ENCODE results near the gene MOSPD3. TPM values are rescaled to one million over a fixed set of nuclear protein-coding genes. Genes with fewer than 3 reads are reported as not detected.

Gene MOSPD3
- total and polyA plus RNA-seq, 10 of the 15 experiments (the other 5 are each of a cell fraction or from before 2014, with no cell fraction given), result 0.61 to 13.6 (median 4.1) TPM

Small RNAs within 50 kb of the gene (small RNA-seq; reads per million reads assigned to genes)
- 0.12 reads per million for gene SAP25

Other genes with a start within 250 kb of the MOSPD3 start
Only the 7 nearest of the 21 such genes appear.
- 1.8 and 1.9 TPM in 2 replicates for gene SAP25, start 38.6 kb upstream of the MOSPD3 start, total RNA-seq (2014; rRNA removed)
- gene SAP25, start 38.6 kb upstream of the MOSPD3 start, total RNA-seq (2014; rRNA removed; fragmentation: Illumina TruSeq; extraction: Trizol), result 0.18 and 0.83 TPM in 2 replicates
- 7.0 and 8.3 TPM in 2 replicates for gene SAP25, start 38.6 kb upstream of the MOSPD3 start, total RNA-seq (2021)
- 0.19 and 0.60 TPM in 2 replicates for gene SAP25, start 38.6 kb upstream of the MOSPD3 start, polyA plus RNA-seq (2011; rRNA removed)
- 0.15 TPM in 1 of 2 replicates, not detected in the other for gene SAP25, start 38.6 kb upstream of the MOSPD3 start, polyA plus RNA-seq (2014; fragmentation: Illumina TruSeq; extraction: Trizol)
- 1 to 10 TPM in 1 of 2 experiments, under 1 TPM in 1; 0.14 to 1.1 TPM for gene SAP25, start 38.6 kb upstream of the MOSPD3 start, polyA plus RNA-seq (2014; fragmentation: Nextera tagmentation; extraction: Ambion mirVana)
- 8.6 and 12.5 TPM in 2 replicates for gene SAP25, start 38.6 kb upstream of the MOSPD3 start, polyA plus RNA-seq (2014; rRNA removed)
- gene SAP25, start 38.6 kb upstream of the MOSPD3 start, polyA plus RNA-seq (2016; fragmentation: Nextera tagmentation; extraction: Ambion mirVana), result 1 to 10 TPM; 1.1 to 2.8 TPM
- 38.1 and 41.9 TPM in 2 replicates for gene LRCH4, start 26.4 kb upstream of the MOSPD3 start, total RNA-seq (2014; rRNA removed)
- gene LRCH4, start 26.4 kb upstream of the MOSPD3 start, total RNA-seq (2014; rRNA removed; fragmentation: Illumina TruSeq; extraction: Trizol), result 10.9 and 11.9 TPM in 2 replicates
- 82.6 and 96.7 TPM in 2 replicates for gene LRCH4, start 26.4 kb upstream of the MOSPD3 start, total RNA-seq (2021)
- gene LRCH4, start 26.4 kb upstream of the MOSPD3 start, polyA plus RNA-seq (2011; rRNA removed), result 7.6 and 15.4 TPM in 2 replicates
- 2.7 and 10.8 TPM in 2 replicates for gene LRCH4, start 26.4 kb upstream of the MOSPD3 start, polyA plus RNA-seq (2014; fragmentation: Illumina TruSeq; extraction: Trizol)
- gene LRCH4, start 26.4 kb upstream of the MOSPD3 start, polyA plus RNA-seq (2014; fragmentation: Nextera tagmentation; extraction: Ambion mirVana), result 1 to 10 TPM in 1 of 2 experiments, under 1 TPM in 1; 0.58 to 1.7 TPM
- 68.0 and 84.2 TPM in 2 replicates for gene LRCH4, start 26.4 kb upstream of the MOSPD3 start, polyA plus RNA-seq (2014; rRNA removed)
- 10 to 100 TPM; 41.4 to 64.0 TPM for gene LRCH4, start 26.4 kb upstream of the MOSPD3 start, polyA plus RNA-seq (2016; fragmentation: Nextera tagmentation; extraction: Ambion mirVana)
- 0.11 and 0.16 TPM in 2 replicates for gene FBXO24, start 26.2 kb upstream of the MOSPD3 start, total RNA-seq (2014; rRNA removed)
- gene FBXO24, start 26.2 kb upstream of the MOSPD3 start, total RNA-seq (2014; rRNA removed; fragmentation: Illumina TruSeq; extraction: Trizol), result 0.23 and 0.31 TPM in 2 replicates
- gene FBXO24, start 26.2 kb upstream of the MOSPD3 start, total RNA-seq (2021), result not detected in 2 replicates
- 0.78 and 0.96 TPM in 2 replicates for gene FBXO24, start 26.2 kb upstream of the MOSPD3 start, polyA plus RNA-seq (2011; rRNA removed)
- gene FBXO24, start 26.2 kb upstream of the MOSPD3 start, polyA plus RNA-seq (2014; fragmentation: Illumina TruSeq; extraction: Trizol), result 0.24 TPM in 1 of 2 replicates, not detected in the other
- gene FBXO24, start 26.2 kb upstream of the MOSPD3 start, polyA plus RNA-seq (2014; fragmentation: Nextera tagmentation; extraction: Ambion mirVana), result not detected
- gene FBXO24, start 26.2 kb upstream of the MOSPD3 start, polyA plus RNA-seq (2014; rRNA removed), result 0.30 and 0.60 TPM in 2 replicates
- under 1 TPM in 1 of 2 experiments, not detected in 1; 0.19 TPM for gene FBXO24, start 26.2 kb upstream of the MOSPD3 start, polyA plus RNA-seq (2016; fragmentation: Nextera tagmentation; extraction: Ambion mirVana)
- gene PCOLCE, start 10.2 kb upstream of the MOSPD3 start, total RNA-seq (2014; rRNA removed), result 0.85 and 0.87 TPM in 2 replicates
- 0.32 and 0.40 TPM in 2 replicates for gene PCOLCE, start 10.2 kb upstream of the MOSPD3 start, total RNA-seq (2014; rRNA removed; fragmentation: Illumina TruSeq; extraction: Trizol)
- 2.5 and 3.4 TPM in 2 replicates for gene PCOLCE, start 10.2 kb upstream of the MOSPD3 start, total RNA-seq (2021)
- gene PCOLCE, start 10.2 kb upstream of the MOSPD3 start, polyA plus RNA-seq (2011; rRNA removed), result 0.56 and 0.88 TPM in 2 replicates
- 0.57 and 1.0 TPM in 2 replicates for gene PCOLCE, start 10.2 kb upstream of the MOSPD3 start, polyA plus RNA-seq (2014; fragmentation: Illumina TruSeq; extraction: Trizol)
- gene PCOLCE, start 10.2 kb upstream of the MOSPD3 start, polyA plus RNA-seq (2014; fragmentation: Nextera tagmentation; extraction: Ambion mirVana), result under 1 TPM; 0.27 to 0.45 TPM
- 2.2 and 2.9 TPM in 2 replicates for gene PCOLCE, start 10.2 kb upstream of the MOSPD3 start, polyA plus RNA-seq (2014; rRNA removed)
- 1 to 10 TPM; 1.8 to 2.7 TPM for gene PCOLCE, start 10.2 kb upstream of the MOSPD3 start, polyA plus RNA-seq (2016; fragmentation: Nextera tagmentation; extraction: Ambion mirVana)
- gene TFR2, start 29.0 kb downstream of the MOSPD3 start, total RNA-seq (2014; rRNA removed), result 2.3 and 2.9 TPM in 2 replicates
- gene TFR2, start 29.0 kb downstream of the MOSPD3 start, total RNA-seq (2014; rRNA removed; fragmentation: Illumina TruSeq; extraction: Trizol), result 0.67 and 0.69 TPM in 2 replicates
- 4.2 and 7.2 TPM in 2 replicates for gene TFR2, start 29.0 kb downstream of the MOSPD3 start, total RNA-seq (2021)
- 0.07 and 0.30 TPM in 2 replicates for gene TFR2, start 29.0 kb downstream of the MOSPD3 start, polyA plus RNA-seq (2011; rRNA removed)
- 0.90 and 1.5 TPM in 2 replicates for gene TFR2, start 29.0 kb downstream of the MOSPD3 start, polyA plus RNA-seq (2014; fragmentation: Illumina TruSeq; extraction: Trizol)
- gene TFR2, start 29.0 kb downstream of the MOSPD3 start, polyA plus RNA-seq (2014; fragmentation: Nextera tagmentation; extraction: Ambion mirVana), result under 1 TPM; 0.32 to 0.33 TPM
- 3.3 and 4.7 TPM in 2 replicates for gene TFR2, start 29.0 kb downstream of the MOSPD3 start, polyA plus RNA-seq (2014; rRNA removed)
- gene TFR2, start 29.0 kb downstream of the MOSPD3 start, polyA plus RNA-seq (2016; fragmentation: Nextera tagmentation; extraction: Ambion mirVana), result 1 to 10 TPM; 2.2 to 2.8 TPM
- gene ACTL6B, start 43.9 kb downstream of the MOSPD3 start, total RNA-seq (2014; rRNA removed), result not detected in 2 replicates
- not detected in 2 replicates for gene ACTL6B, start 43.9 kb downstream of the MOSPD3 start, total RNA-seq (2014; rRNA removed; fragmentation: Illumina TruSeq; extraction: Trizol)
- not detected in 2 replicates for gene ACTL6B, start 43.9 kb downstream of the MOSPD3 start, total RNA-seq (2021)
- not detected in 2 replicates for gene ACTL6B, start 43.9 kb downstream of the MOSPD3 start, polyA plus RNA-seq (2011; rRNA removed)
- not detected in 2 replicates for gene ACTL6B, start 43.9 kb downstream of the MOSPD3 start, polyA plus RNA-seq (2014; fragmentation: Illumina TruSeq; extraction: Trizol)
- gene ACTL6B, start 43.9 kb downstream of the MOSPD3 start, polyA plus RNA-seq (2014; fragmentation: Nextera tagmentation; extraction: Ambion mirVana), result not detected
- gene ACTL6B, start 43.9 kb downstream of the MOSPD3 start, polyA plus RNA-seq (2014; rRNA removed), result not detected in 2 replicates
- gene ACTL6B, start 43.9 kb downstream of the MOSPD3 start, polyA plus RNA-seq (2016; fragmentation: Nextera tagmentation; extraction: Ambion mirVana), result not detected
- 68.1 and 90.9 TPM in 2 replicates for gene GNB2, start 61.2 kb downstream of the MOSPD3 start, total RNA-seq (2014; rRNA removed)
- 29.5 and 32.6 TPM in 2 replicates for gene GNB2, start 61.2 kb downstream of the MOSPD3 start, total RNA-seq (2014; rRNA removed; fragmentation: Illumina TruSeq; extraction: Trizol)
- 174 and 175 TPM in 2 replicates for gene GNB2, start 61.2 kb downstream of the MOSPD3 start, total RNA-seq (2021)
- 28.9 and 54.4 TPM in 2 replicates for gene GNB2, start 61.2 kb downstream of the MOSPD3 start, polyA plus RNA-seq (2011; rRNA removed)
- 16.3 and 84.6 TPM in 2 replicates for gene GNB2, start 61.2 kb downstream of the MOSPD3 start, polyA plus RNA-seq (2014; fragmentation: Illumina TruSeq; extraction: Trizol)
- gene GNB2, start 61.2 kb downstream of the MOSPD3 start, polyA plus RNA-seq (2014; fragmentation: Nextera tagmentation; extraction: Ambion mirVana), result 1 to 10 TPM in 1 of 2 experiments, under 1 TPM in 1; 0.35 to 4.7 TPM
- 121 and 145 TPM in 2 replicates for gene GNB2, start 61.2 kb downstream of the MOSPD3 start, polyA plus RNA-seq (2014; rRNA removed)
- 10 to 100 TPM; 35.7 to 65.0 TPM for gene GNB2, start 61.2 kb downstream of the MOSPD3 start, polyA plus RNA-seq (2016; fragmentation: Nextera tagmentation; extraction: Ambion mirVana)